MCF 10A (cell line): ENCODE data around the gene OLFML2A. TPM values are rescaled to one million over a fixed set of nuclear protein-coding genes. Genes with fewer than 3 reads are reported as not detected.

Experiments
- BruUV-seq: library from RNA; stranded (reverse); fragments of 400-500 nt; replicated peaks from 2 replicates; lab custom pipeline; 2021; lab: Mats Ljungman, UMichigan
- CTCF ChIA-PET: fragments of 300-600 bp; sonication (Branson Sonifier 250); formaldehyde crosslinking; extraction: SDS; loops from one replicate; lab custom pipeline; 2021; ENCODE audit warnings: antibody characterized with exemption, inconsistent platforms; lab: Yijun Ruan, JAX
- POLR2A ChIA-PET: fragments of 300-600, 350-650 bp; sonication (Branson Sonifier 250); formaldehyde crosslinking; extraction: SDS; loops from one replicate; lab custom pipeline; 2020; ENCODE audit warnings: antibody characterized with exemption, inconsistent platforms; lab: Yijun Ruan, JAX
- DNase-seq: peaks from one replicate; pipeline ENCODE4 v3.0.0-alpha.2; 2018; ENCODE audit not compliant: unreplicated experiment
- H3K27ac Mint-ChIP-seq: one replicate; pipeline ENCODE4 v1.8.0; 2022; ENCODE audit warnings: mild to moderate bottlenecking, low read depth, mixed read lengths; ENCODE audit not compliant: unreplicated experiment
- H3K27me3 Mint-ChIP-seq: one replicate; pipeline ENCODE4 v1.8.0; 2022; ENCODE audit warnings: mixed read lengths; ENCODE audit not compliant: insufficient read depth, unreplicated experiment
- H3K36me3 Mint-ChIP-seq: one replicate; pipeline ENCODE4 v1.8.0; 2022; ENCODE audit warnings: mild to moderate bottlenecking, moderate library complexity, mixed read lengths; ENCODE audit not compliant: insufficient read depth, unreplicated experiment
- H3K4me1 Mint-ChIP-seq: one replicate; pipeline ENCODE4 v1.8.0; 2022; ENCODE audit warnings: mixed read lengths; ENCODE audit not compliant: insufficient read depth, unreplicated experiment
- H3K4me3 Mint-ChIP-seq: one replicate; pipeline ENCODE4 v1.8.0; 2022; ENCODE audit warnings: mild to moderate bottlenecking, moderate library complexity, mixed read lengths; ENCODE audit not compliant: unreplicated experiment
- H3K9me3 Mint-ChIP-seq: one replicate; pipeline ENCODE4 v1.8.0; 2022; ENCODE audit warnings: mixed read lengths; ENCODE audit not compliant: unreplicated experiment
- intact Hi-C: fragments of 100-400 bp; cut with micrococcal nuclease; formaldehyde crosslinking; loops from 2 replicates; pipeline ENCODE4 v1.14.1; 2022
- total RNA-seq: library from RNA; stranded (reverse); gene quantifications from 2 replicates; pipeline ENCODE4 v1.2.3, GENCODE V29; 2022
- TF ChIP-seq, protein P1 (sequence below): fragments of 200-600 bp; IDR thresholded peaks from one replicate; pipeline ENCODE4 v1.8.0; 2022; ENCODE audit warnings: antibody characterized with exemption, mild to moderate bottlenecking; ENCODE audit not compliant: unreplicated experiment

The OLFML2A gene
- total RNA-seq, 1 experiment from 2014 or later = 0.21 TPM

DNA sequence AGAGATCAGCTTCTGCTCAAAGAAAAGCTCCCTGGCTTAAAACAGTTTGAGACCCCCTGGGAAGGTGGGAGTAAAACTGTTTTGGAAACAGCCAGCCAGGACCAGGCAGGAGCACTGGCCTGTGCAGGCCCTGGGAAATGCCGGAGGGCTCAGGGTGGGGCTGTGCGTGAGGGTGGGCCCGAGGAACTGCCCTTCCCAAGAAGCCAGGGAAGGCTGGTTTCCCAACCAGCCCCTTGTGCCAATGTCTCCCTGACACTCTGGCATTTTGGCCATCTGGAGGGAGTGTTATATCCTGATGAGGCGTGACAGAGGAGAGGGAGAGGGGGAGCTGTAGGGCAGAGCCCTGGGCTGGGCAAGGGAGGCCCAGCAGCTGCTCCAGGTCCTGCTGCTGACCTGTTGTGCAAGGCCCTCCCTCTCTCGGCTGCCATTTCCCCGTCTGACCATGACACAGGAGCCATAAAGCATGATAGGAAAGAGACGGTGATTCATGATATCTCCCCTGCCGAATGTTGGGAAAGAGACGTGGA lies 16.1 kb downstream of the OLFML2A start:
- TF ChIP-seq, protein P1, sequence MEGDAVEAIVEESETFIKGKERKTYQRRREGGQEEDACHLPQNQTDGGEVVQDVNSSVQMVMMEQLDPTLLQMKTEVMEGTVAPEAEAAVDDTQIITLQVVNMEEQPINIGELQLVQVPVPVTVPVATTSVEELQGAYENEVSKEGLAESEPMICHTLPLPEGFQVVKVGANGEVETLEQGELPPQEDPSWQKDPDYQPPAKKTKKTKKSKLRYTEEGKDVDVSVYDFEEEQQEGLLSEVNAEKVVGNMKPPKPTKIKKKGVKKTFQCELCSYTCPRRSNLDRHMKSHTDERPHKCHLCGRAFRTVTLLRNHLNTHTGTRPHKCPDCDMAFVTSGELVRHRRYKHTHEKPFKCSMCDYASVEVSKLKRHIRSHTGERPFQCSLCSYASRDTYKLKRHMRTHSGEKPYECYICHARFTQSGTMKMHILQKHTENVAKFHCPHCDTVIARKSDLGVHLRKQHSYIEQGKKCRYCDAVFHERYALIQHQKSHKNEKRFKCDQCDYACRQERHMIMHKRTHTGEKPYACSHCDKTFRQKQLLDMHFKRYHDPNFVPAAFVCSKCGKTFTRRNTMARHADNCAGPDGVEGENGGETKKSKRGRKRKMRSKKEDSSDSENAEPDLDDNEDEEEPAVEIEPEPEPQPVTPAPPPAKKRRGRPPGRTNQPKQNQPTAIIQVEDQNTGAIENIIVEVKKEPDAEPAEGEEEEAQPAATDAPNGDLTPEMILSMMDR = no peak
- Mint-ChIP-seq H3K27me3 (no peaks in the 10 kb centered on the region), H3K36me3 (no peaks in the 10 kb centered on the region), H3K4me1 (peaks cover 5% of the 10 kb centered on the region), H3K27ac (no peak overlapping the region), H3K4me3 (no peak overlapping the region), H3K9me3 (no peaks in the 10 kb centered on the region)
- ChIA-PET POLR2A (interaction anchor here (0.7 to 0.9 kb wide), 2 partner anchors 21 to 26 kb away, joined by 3 to 4 read pairs; no protein-coding TSS in a partner anchor), CTCF (interaction anchor here (1.1 to 6.7 kb wide), 5 partner anchors 16 to 59 kb away, joined by 3 to 64 read pairs (median 5); partner anchors contain the start of genes OLFML2A and WDR38)
- intact Hi-C loops = no loop called here
- DNase-seq = peak; percentile 83
- no TSS peak for BruUV-seq

DNA sequence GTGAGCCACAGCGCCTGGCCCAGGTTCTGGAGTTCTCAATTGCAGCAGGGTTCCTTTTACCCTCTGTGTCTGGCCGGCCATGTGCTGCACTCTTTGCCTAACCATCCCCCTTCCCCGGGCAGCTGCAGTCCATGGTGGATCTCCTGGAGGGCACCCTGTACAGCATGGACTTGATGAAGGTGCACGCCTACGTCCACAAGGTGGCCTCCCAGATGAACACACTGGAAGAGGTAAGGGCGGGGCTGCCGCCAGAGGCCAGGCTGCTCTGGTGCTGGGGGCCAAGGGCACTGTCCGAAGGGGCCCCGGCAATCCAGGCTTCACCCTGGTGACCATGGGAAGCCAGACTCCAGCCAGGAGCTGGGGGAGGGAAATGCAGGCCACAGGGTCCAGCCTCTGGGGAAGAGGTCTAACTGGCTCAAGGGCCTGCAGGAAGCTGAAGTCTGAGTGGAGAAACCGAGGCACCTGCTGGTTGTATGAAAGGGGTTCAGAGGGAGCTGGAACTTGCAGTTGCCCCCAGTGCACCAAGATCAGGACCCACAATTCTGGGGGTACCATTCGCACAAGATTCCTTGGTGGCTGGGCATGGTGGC lies 18.1 kb downstream of the OLFML2A start:
- POLR2A ChIA-PET = interaction anchor here (1.1 to 1.3 kb wide), 2 partner anchors 40 to 55 kb away, joined by 3 to 4 read pairs; no protein-coding TSS in a partner anchor
- peaks cover 5% of the 10 kb centered on the region for H3K4me1 Mint-ChIP-seq
- CTCF ChIA-PET = interaction anchor here (0.6 to 6.7 kb wide), 13 partner anchors 16 to 106 kb away, joined by 3 to 64 read pairs (median 3); partner anchors contain the start of gene WDR38

DNA sequence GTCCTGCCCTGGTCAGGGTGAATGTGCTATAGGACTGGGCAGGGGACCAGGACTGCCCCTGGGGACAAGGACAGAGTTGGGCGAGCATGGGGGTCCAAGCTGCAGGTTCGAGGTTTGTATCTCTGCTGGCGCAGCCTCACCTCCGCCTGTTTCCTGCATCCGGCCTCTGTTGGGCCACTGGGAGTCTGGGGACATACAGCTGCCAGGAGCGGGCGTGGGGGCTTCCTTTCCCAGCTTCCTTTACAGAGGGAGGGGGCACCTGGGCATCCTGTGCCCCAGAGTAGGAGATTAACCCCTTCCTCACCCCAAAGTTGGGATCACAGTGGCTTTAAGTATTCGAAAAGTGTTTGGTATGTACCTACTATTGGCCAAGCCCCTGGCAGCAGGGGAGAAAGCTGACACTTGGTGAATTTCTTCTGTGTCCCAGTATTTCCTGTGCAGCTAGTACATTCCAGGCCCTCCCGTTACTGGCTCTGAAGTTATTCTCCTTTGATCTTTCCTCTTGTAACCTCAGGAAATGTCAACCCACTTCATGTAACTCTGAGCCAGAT lies 19.0 kb downstream of the OLFML2A start:
- intact Hi-C loops = no loop called here
- Mint-ChIP-seq H3K4me3 (no peak overlapping the region), H3K36me3 (no peaks in the 10 kb centered on the region), H3K4me1 (peaks cover 5% of the 10 kb centered on the region), H3K27me3 (no peaks in the 10 kb centered on the region), H3K27ac (no peak overlapping the region), H3K9me3 (no peaks in the 10 kb centered on the region)
- ChIA-PET POLR2A (interaction anchor here (0.7 to 2.1 kb wide), 4 partner anchors 17 to 57 kb away, joined by 3 to 7 read pairs (median 4); no protein-coding TSS in a partner anchor), CTCF (interaction anchor here (1.0 to 6.7 kb wide), 8 partner anchors 16 to 244 kb away, joined by 3 to 64 read pairs (median 5); partner anchors contain the start of gene WDR38)
- BruUV-seq = no TSS peak
- no peak for DNase-seq
- TF ChIP-seq, protein P1 = no peak

More for the DNA sequence above, 18.1 kb downstream of the OLFML2A start:
- Mint-ChIP-seq H3K36me3 (no peaks in the 10 kb centered on the region), H3K9me3 (no peaks in the 10 kb centered on the region), H3K4me3 (no peak overlapping the region), H3K27me3 (no peaks in the 10 kb centered on the region), H3K27ac (no peak overlapping the region)
- no TSS peak for BruUV-seq
- peak; percentile 49 for DNase-seq
- intact Hi-C loops = no loop called here
- TF ChIP-seq, protein P1 = no peak
